ENCODE data around the gene ENDOD1.

ENDOD1 gene

GRCh38 chr11:95076981-95077380 lies 12.7 kb upstream of the ENDOD1 start:
- no peak for DNase-seq

- DNase-seq = no peak
These were observed 11.1 kb upstream of the ENDOD1 start for GRCh38 chr11:95078526-95078925.

- DNase-seq = no peak
These were observed 8.6 kb upstream of the ENDOD1 start for GRCh38 chr11:95081010-95081409.

DNA sequence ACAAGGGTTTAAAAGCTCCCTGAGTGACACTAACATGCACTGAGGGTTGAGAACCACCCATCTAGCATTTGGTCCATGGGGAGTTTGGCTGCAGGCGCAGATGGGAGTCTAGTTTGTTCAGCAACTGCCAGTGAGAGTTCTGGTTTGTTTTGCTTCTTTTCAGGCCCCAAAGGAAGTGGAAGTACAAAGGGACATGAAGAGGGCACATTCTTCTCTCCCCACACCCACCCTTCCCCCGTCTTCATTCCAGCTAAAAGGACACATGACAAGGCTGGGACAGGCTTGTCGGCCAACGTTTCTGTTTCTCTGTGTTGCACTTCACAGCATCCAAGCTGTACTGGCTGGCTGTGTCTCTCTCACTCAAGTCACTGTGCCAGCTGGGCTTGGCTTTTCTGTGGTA lies 8.2 kb upstream of the ENDOD1 start:
- no peak for DNase-seq

GRCh38 chr11:95082576-95083001 lies 7.1 kb upstream of the ENDOD1 start:
- no peak for DNase-seq

- no peak for DNase-seq
These were observed 5.1 kb upstream of the ENDOD1 start for GRCh38 chr11:95084509-95084908.

DNA sequence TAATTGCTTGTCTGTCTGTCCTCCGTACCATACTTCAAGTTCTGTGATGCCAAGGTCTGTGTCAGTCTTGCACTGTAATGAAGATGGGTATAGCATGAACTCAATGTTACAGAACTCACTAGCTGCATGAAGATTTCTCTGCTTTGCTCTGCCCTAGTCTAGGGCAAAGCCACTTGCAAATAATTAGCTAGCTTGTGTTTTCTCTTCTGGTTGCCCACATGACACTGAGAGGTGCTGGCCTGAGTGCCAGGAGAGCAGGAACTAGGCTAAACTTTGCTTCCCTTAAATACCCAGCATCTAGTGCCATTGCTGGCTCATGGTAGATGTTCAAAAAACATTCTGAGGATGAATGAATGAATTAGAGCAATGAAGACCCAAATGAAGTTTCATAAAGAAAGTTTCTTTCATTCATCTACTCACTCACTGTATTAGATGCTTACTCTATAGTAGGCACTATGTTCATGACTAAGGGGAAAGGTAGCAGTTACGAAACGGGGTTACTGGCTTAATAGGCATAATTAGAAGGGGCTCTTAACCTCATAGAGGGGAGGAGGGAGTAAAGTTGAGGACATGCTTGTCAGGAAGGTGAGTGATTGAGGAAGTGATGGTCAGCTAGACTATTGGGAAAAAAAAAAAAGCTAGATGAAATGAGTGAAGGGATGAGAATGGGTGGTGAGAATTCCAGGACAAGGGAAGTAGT lies 4.4 kb upstream of the ENDOD1 start:
- no peak for DNase-seq

GRCh38 chr11:95086151-95086550 lies 3.5 kb upstream of the ENDOD1 start:
- no peak for DNase-seq

- no peak for DNase-seq
These were observed 2.6 kb upstream of the ENDOD1 start for GRCh38 chr11:95086836-95087570.

DNA sequence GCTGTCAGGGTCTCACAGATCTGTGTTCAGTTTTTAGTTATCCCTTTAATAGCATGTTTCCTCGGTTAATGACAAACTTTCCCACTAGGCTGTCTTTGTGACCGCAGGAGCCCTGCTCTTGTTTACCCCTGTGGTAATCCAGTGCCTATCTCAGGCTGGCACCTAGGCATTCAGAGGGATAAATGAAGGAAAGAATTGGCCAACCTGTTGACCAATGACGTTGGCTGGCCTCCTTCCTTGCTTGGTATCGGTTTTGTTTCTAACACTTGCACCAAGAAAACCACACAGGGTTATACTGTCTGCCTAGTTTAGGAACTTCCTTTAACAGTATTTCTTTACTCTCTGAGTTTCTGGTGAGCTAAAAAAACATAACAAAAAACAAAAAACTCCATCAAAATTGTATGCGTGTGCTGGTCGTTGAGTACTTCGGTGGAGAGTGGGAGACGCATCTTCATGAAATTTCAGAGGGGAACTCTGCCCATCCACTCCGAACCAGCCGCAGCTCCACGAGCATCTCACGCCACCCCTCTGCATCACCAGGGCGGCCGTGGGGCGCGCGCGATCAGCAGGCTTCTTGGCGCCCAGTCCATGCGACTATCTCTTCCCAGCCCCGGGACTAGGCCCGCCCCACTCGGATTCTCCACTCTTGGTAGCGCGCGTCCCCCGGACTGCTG lies 563 bp upstream of the ENDOD1 start:
- no peak for DNase-seq

GRCh38 chr11:95091663-95092180 lies 2.1 kb downstream of the ENDOD1 start:
- no peak for DNase-seq

DNA sequence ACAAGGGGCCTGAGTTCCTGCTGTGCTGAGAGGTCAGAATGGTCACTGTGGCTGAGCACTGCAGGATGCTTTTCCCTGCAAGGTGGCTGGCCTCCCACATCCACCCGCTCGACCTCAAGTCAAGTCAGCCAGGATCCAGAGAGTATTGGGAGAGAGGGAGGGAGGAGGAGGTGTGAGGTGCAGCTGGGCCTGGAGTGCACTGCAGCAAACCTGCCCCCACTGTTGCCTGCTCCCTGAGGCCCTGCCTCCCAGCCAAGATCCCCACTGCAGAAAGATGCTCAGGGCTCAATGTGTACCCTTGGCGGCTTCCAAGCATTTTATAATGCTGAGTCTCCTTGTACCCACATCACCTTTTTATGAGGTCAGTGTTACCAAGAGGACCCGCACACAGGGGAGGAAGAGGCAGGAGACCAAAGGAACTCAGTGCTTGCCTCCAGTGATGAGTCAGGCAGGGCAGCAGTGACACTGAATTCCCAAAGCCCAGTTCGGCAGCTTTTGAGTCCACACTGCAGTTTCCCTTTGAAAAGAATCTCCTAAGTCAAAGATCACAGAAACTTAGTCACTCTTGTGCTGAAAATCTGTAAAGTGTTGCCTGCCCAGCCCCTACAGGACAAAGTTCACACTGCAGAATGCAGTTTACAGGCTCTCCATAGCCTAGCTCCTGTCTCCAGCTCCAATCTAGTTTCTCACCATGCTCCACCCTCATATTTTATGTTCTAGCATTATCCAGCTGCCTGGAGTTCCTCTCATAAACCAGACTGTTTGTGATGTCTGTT lies 3.1 kb downstream of the ENDOD1 start:
- no peak for DNase-seq

DNA sequence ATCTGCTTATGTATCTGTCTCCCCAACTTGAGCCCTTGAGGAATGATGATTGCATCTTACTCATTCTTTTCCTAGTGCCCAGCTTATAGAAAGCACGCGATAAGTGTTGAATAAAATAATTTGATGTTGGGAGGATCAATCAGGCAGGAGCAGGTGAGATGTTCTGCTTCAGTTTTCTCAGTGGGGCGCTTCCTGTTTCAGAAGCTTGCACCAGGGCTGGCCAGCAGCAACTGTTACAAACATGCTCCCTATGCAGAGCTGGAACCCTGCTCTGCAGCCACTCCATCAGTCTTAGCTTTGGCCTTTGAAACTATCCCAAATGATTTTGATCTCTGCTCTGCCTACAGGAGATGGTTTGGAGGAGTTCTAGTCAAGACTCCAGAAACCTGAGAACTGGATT lies 3.9 kb downstream of the ENDOD1 start:
- DNase-seq = no peak

- DNase-seq = no peak
These were observed 6.4 kb downstream of the ENDOD1 start for GRCh38 chr11:95095858-95096587.

- DNase-seq = no peak
These were observed 7.6 kb downstream of the ENDOD1 start for GRCh38 chr11:95097209-95097608.

DNA sequence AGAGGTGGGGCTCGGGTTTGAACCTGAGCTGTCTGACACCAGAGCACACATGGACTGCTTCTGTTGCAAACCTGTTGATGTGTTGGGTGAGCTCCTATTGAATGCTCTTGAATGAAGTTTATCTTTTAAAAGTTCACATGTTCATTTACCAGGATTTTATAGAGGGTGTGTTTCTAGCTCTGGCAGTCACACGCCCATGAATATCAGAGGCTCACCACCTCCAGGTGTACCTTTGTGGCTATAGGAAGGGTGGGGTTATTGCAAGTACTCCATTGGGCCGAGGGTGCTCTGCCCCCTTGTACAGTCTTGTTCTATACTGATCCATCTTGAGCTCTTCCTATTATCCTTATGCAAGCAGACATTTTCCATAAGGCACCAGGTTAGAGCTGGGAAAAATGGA lies 9.2 kb downstream of the ENDOD1 start:
- DNase-seq = no peak

DNA sequence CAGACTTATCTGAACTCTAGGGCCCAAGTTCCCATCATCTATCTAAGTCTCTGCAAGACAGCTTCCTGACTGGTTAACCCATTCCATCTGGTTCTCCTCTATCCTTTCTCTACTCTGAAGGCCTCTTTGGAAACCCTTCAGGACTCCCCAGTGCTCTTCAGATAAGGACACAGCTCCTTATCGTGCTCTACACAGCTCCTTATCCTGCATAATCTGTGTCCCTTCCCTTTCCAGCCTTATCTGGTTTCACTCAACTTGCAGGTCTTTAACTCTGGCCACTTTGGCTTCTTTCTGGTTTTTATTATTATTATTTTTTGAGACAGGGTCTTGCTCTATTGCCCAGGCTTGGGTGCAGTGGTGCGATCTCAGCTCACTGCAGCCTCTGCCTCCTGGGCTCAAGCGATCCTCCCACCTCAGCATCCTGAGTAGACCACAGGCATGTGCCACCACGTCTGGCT lies 10.6 kb downstream of the ENDOD1 start:
- DNase-seq = no peak

- no peak for DNase-seq
These were observed 11.3 kb downstream of the ENDOD1 start for GRCh38 chr11:95100856-95101507.

DNA sequence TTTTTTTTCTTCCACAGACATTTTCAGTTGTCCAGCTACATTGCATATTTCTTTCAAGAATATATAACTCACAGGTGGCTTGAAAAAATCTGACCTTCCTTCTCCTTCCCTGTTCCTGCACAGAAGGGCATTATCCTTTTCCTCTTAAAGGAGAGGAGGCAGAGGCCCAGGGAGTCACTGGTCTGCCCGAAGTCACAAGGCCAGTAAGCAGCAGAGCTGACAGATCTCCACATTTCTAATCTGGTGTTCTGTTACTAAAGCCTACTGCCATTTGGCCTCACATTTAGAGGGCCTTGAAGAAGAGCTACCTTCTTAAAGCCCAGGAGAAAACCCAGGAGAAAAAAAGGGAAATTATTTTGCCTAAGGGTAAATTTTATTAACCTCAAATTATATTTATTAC lies 12.3 kb downstream of the ENDOD1 start:
- DNase-seq = no peak

GRCh38 chr11:95102733-95103132 lies 13.1 kb downstream of the ENDOD1 start:
- no peak for DNase-seq

- no peak for DNase-seq
These were observed 14.1 kb downstream of the ENDOD1 start for GRCh38 chr11:95103701-95104100.

Measured in CD4-positive, alpha-beta T cell treated with Interferon gamma for 1 hour (primary cell).